HG03097 (cell line): ENCODE data around the gene LHFPL3.

Source experiments
- ATAC-seq: cut with Tn5 transposase; IDR thresholded peaks from one replicate; pipeline ENCODE4 v1.9.1; 2021; ENCODE audit not compliant: unreplicated experiment, low FRiP score

The LHFPL3 gene

DNA sequence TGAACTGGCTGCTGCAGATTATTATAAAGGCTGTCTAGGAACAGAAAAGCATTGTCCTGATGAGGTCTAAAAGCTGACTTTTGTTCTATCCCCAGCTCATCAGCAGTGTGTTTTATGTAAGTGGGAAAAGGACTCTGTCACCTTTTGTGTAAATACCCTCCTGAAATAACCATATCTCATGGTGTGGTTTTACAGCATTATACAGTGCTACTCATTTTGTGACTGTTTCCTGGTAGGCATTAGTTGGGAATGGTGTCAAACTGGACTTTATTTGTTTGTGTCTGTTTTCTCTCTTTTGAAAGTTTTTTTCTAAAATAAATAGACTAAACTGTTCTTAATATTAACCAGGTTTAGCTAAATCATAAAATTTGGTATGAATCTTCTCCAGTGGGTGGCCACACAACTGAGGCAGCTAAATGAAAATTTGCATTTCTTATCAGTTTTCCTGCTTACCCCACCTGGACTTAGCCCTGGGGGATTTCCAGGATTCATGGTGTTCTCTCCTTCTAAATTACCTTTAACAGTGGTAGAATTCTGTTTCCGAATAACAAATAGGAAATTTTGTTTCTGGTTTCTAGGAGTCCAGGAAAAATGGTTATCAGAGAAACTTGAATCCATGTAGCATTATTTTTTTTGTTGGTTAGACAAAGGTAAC lies 140.9 kb downstream of the LHFPL3 start:
- no peak for ATAC-seq

DNA sequence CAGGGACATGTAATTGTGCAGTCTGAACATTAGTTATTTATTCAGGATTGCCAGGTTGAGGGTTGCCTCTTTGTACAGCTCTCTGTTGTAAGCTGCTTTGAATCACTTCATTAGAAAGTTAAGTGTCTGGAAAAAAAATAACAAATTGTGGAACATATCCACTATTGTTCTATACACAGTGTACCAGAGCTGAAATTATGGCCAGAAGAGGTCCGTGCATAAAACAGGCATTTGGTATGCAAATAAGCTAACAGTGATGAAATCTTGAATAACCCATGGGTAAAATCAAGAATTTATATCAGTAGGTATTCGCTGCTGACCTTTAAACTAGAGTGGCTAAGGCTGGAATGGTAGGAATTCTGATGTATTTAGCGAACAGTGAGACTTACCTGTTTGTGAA lies 152.1 kb downstream of the LHFPL3 start:
- ATAC-seq: no peak

DNA sequence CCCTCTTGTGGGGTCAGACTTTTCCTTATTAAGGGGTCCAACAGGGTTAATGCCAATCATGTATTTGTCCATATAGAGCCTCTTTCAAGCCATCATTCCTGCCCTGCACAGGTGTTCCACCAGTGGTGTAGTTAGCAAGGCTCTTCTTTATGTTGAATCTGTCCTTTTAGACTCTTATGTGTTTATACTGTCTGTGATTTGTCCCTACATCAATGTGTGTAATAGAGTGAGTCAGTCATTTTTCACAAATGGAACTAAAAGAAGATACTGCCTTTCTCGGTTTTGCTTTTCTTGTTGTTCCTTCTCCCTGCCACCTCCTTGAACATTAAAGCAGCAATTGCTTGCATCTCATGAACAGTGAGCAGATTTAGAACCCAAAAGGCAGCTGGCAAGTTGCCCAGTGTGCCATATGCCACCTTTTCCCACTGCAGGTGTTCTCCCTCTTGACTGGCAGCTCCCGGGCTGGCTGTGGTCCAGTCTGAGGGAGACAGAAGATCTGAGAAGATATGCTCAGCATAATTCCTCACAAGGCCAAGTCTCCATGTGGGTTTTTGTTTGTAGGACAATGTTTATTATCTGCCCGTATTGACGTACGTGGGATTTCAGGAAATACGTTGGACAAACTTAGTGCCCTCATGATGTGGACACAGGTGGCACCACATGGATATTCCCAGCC lies 154.1 kb downstream of the LHFPL3 start:
- ATAC-seq: no peak

DNA sequence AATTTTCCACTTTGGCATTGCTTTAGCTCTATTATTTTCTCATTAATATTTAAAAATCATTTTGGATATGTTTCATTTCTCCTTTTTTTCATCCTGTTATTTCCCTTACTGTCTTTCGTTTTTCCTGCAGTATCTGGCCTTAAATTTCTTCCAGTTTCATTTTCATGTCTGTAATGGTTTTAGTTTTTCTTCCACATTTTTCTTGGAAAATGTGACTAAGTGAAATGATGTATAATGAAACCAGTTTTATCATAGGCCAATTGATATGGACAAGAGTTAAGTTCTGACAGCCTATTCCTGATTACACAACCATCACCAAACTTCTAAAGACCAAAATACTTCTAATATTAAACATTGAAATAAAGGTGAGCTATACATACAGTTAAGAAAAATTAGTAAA lies 158.5 kb downstream of the LHFPL3 start:
- no peak for ATAC-seq

DNA sequence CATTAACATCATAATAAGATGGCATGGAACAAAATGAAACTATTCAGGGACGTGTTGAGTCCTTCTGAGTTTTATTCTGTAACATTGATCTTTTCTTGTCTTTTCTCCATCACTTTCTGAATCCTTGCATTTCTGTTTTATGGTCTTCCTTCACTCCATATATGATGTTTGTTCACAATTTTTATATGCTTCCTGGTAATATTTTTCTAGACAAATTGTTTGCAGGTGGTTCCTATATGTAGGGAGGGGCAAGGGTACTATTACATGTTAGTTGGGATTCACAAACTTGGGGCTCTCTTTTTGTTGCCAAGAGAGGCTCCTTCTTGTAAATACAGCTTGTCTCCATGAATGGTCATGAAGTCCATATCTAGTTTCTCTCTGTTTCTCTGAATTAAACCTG lies 159.2 kb downstream of the LHFPL3 start:
- ATAC-seq: no peak

DNA sequence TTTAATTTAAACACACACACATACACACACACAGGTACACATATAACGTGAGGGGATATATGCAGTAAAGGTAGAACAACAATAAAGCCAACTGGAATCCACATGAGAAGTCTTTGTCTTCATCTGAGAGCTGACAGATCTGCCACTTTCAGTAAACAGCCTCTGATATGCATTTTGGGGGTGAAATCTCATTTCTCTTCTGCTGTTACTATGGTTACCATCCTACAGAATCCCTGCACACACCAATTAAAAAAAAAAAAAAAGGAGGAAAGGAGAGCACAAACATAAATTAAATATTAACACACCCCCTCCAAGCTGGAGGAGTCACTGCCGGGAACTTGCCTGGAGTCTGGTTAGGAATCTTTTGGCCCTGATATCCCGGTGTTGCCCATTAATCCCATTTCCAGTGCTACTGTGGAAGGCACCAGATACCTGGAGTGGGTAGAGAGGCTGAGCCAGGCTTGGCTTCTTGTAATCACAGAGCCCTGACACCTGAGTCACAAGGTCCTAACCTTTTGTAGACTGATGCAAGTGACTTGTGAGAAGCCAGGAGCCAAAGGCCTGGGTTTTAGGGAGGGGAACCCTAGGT lies 169.1 kb downstream of the LHFPL3 start:
- no peak for ATAC-seq

DNA sequence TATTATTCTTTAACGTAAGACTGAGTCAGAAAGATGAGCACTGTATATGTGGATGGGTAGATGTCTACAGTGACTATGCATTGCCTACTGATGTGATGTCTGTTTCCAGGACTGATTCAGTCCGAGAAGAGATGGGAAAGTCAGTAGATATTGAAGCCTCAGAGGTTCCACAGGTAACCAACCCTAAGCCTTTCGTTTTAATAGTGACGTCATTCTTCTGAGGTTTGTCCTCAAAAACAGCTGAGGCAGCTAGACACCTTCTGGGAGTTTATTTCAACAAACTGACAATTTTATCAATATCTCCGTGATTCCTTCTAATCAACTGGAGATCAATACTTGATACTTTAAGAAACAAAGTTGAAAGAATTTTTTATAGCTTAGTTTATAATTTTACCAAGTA lies 171.6 kb downstream of the LHFPL3 start:
- ATAC-seq: no peak

DNA sequence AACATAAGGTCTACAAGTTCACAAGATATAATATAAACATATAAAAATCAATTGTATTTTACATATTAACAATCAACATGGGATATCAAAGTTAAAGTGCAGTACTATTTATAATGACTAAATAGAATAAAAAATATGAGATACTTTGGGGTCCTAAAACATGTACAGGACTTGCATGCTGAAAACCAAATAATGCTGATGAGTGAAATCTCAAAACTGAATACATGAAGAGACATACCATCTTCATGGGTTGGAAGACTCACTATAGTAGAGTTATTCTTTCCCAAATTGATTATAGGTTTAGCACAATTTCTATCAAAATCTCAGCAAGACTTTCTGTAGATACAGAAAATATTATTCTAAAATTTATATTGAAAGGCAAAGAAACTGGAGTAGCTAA lies 181.5 kb downstream of the LHFPL3 start:
- no peak for ATAC-seq

DNA sequence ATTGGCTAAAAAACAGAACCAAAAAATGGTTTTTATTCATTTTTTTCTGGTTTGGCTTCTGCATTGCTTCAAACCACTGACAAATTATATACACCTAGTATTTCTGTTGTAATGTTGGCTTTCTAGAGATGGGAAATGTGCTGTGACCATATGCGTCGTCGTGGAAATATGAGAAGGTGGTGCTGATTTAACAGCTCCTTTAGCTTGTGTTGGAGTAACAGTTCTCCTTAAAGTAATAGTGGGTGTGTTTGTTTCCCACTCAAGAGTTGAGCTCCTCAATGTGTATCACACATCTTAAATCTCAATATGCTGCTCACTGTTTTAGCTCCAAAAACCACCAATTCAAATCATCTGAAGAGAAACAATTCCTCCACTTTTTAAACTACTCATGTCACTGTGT lies 196.4 kb downstream of the LHFPL3 start:
- ATAC-seq: no peak

DNA sequence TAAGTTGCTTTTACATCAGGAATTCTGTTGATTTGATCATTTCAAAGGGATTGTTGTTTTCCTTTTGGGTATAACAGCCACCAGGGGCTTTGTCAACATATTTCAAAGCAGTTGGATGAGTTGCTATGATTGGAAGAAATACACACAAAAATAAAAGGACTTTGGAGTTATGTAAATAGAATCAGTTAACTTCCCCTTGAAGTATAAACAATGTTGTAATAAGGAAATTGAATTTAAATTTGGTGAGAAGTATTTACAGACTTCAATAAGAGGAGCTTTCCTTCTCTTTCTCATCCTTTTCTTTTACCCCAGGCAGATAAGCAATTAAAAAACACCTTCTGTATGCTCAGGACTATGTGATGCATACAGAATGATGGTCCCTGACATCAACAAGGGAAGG lies 199.7 kb downstream of the LHFPL3 start:
- ATAC-seq: no peak

DNA sequence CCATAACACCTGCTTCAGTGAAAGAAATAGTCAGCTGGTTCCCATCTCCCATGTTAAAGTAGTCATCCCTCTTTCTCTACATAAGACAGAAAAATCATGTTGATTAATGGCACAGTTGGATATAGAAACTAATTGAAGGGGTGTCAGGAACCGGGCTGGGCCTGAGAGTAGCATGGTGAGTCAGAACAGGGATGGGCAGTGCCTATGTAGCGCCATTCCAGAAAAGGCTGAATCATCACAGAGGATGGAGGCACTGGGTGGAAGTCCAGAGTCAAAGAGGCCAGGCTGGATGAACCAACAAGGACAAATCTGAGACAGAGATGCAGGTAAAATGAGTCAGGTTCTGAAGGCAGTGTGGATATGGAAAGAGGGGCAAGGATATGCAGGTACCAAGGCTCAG lies 201.2 kb downstream of the LHFPL3 start:
- ATAC-seq: no peak

DNA sequence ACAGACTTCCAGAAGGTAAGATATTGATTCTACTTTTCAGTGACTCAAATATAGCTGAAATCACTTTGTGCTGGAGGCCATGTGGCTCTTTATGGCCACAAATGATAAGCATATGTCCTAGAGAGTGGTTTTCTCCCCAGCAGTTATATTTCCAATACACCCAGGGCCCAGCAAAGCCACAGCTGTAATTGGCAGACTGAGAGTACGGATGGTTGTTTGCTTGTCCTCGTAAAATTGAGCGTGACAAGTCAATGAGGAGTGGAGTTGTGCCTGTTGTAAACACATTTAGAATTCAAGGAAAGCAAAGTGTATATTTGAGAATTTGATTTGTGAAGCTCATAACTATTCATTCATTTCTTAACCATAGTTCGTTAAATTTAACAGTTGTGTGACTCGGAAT lies 201.8 kb downstream of the LHFPL3 start:
- ATAC-seq: no peak

DNA sequence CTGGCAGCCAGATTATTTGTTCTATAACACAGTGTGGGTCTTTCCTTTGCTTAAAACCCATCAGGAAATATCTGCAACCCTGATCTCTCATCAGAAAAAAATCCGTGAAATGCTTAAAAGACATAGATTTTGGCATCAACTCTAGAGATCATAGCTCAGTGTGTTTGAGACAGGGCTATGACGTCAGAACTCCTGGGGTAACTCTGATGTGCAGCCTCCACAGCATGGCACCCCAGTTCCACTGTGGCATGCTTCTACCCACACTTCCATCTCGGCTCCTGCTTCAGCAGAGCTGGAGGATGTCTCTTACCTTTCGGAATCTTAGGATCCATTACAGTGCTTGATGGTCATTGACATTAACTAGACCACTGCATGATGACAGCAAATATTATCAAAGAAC lies 205.7 kb downstream of the LHFPL3 start:
- ATAC-seq: no peak

DNA sequence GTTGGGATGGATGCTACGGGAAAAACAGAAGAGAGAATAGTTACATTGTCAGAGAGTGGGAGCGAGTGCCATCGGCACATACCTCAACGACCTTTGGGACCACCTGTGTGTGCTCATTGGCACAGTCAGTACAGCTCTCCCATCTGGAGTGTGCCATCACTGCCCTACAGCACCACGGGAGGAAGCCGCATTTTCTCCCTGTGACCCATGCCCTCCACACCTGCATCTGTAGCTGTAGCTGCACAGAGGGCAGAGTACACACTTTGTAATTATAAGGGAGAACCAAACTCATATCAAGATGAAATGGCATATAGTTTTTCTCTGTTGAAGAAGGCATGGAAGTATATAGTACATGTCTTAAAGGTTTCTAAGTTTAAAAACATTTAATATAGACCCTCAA lies 207.4 kb downstream of the LHFPL3 start:
- ATAC-seq: no peak

DNA sequence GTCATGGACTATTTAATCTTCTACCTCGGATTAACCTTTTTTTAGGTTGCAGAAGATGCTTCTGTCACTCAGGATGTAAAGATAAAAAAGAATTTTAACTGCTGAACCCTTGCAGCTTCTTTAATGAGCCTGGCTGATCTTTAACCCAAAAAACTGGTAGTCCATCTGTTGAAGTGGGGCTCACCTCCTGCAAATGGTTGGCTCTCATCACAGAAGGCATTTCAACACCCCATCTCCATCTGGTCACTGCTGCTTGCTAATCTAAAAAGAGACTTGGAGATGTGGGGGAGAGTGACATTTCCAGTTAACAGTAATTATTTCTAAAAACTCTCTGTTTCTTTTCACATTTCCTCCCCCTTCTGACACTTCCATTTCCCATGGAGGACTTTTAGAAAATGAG lies 208.6 kb downstream of the LHFPL3 start:
- ATAC-seq: no peak

DNA sequence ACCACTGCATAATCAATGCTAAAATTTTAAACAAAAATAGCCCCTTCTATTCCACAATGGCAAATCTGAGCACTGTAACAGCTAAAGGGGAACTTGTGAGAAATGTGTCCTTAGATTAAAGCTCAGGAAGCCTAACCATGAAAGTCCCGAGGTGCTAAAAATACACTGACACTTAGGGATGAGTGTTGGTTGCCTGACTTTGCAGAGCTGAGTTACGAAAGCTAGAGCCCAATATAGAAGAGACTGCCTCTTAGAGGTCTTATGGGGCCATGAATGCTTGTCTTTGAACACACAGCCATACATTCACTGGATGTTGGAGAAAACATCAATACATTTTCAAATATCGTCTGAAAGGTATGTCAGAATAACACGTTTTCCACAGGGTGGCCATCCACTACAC lies 209.7 kb downstream of the LHFPL3 start:
- ATAC-seq: no peak

DNA sequence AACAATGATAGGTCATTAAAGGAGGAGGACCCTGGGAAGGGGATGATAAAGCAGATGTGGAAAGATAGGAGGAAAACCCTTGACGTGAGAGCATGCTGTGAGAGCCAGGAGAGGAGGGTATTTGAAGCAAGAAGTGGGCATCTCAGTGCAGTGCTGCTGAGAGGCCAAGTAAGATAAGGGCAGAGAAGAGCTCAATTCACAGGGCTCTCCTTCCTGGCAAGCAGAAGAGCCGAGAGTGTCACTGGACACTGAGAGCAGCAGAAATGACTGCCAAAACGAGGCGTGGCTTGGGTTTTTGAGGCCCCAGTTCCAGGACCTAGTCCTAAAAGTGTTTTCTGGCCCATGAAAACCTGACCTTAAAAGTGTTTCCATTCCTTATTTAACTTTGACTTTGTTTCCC lies 213.5 kb downstream of the LHFPL3 start:
- no peak for ATAC-seq

DNA sequence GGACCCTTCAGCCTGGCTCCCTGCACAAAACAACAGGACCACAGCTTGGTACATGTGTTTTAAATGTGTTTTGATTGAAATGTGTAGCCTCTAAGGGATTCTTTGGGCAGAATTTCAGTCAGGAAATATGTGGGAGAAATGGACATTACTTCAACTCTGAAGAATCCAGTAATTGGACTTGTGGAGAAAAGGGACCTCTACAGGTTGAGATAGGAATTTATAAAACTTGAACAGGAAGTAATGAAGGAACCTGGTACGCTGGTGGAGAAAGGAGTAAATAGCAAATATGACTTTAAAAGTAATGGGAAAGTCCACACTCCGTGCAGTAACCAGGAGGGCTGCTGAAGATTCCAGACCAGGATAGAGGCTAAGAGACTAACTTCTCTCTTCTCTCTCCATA lies 220.5 kb downstream of the LHFPL3 start:
- no peak for ATAC-seq

DNA sequence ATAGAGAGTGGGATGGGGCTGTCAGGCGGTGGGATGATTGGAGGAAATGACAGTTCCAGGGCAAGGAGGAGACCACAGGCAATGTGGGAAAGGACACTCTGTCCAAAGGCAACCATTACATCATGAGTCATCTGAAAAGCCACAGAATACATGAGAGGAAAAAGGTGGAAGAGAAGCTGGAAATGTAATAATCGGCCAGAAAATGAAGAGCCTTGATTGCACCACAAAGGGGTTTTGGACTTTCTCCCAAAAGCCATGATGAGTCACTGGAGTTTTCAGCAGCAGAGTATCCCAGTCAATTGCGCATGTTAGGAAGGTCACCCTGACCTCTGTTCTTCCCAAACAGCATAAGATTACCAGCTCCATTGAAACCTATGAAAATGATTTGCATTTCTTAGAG lies 222.0 kb downstream of the LHFPL3 start:
- ATAC-seq: no peak

DNA sequence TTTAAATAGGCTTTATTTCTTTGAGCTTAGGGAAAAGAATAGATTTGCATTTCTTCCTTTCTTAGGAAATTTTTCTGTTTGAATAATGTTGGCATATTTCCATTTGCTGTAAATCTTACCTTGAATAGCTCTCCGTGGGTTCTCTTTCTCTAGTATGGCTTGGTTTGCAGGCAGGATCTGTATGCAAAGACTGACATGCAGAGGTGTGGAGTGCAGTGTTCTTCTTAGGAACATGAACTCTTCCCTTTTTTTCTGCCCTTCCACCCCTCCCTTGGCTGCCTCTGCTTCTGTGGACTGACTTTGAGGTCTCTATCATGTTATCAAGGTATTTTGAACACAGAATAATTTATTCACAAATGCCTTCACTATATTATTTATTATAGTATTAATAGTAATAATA lies 222.8 kb downstream of the LHFPL3 start:
- no peak for ATAC-seq

DNA sequence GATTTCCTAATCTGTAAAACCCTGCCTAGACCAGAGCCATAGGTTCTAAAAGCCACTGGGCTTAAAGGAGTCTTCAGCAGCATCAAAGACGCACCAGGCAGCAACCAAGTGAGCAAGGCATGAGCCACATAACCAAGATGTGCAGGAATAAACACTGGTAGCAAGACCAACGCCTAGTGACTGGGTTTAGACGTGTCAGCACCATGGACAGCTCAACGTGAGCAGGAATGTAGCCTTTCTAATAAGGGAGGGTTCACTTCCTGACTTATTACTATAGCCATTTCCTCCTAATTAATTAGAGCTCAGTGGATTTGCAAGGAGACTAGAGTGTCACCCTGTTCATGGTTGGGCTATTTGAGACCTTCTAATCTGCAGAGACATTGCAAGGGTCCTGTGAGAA lies 223.7 kb downstream of the LHFPL3 start:
- no peak for ATAC-seq

DNA sequence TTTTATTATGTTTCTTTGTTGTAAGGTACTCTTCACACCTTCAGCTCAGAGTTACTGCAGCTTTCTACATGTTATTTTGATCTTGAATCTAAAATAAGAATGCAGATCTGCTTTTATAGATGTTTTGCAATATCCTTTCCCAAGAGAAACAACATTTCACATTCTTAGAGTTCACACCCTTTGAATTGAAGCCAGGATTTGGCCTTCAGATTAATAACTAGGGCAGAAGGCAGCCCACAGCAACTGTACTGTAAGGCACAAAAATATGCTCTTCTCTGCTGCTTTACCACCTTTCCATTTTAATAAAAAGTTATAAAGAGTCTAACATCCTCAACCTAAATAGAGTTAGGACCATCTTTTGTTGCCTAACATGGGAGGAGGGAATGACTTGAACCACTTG lies 224.7 kb downstream of the LHFPL3 start:
- ATAC-seq: no peak
